GM12873 (cell line): ENCODE results near the gene PIGU.

Experiments
- TF ChIP-seq, protein P1 (sequence below): IDR thresholded peaks from 2 replicates; pipeline ENCODE4 v1.5.1; 2012; ENCODE audit warnings: low read depth, mild to moderate bottlenecking, moderate library complexity, low read length, control low read depth; ENCODE audit not compliant: insufficient read depth; ENCODE audit errors: missing control alignments

The PIGU gene

DNA sequence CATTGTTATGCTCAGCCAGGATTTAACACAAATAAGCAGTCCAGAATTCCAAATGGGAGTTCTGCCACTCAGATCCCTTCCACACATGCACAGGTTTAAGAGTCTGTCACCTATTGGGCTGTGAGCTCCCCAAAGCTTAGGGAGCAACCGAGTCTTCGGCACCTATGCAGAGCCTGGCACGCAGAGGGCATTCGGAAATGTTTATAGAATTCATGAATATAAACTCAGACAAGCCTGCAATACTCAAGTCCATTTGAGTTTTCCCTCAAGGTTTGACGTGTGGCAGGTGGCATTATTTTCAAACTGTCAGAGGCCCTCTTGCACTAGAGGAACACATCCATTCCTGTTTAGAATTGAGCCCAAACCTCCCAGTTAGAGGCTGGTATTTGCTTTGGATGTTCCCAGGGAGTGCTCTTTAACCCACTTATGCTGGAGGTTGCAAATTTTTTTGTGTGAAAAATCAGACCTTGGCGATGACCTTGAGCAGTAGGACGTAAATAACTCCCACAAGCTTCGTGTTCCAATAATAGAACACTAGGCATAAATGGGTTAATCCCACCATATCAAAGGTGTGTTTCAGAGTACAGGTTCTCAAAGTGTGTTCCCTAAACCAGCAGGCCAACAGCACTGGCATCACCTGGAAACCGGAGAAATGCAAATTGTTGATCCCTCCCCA lies 90.3 kb downstream of the PIGU start:
- TF ChIP-seq, protein P1, sequence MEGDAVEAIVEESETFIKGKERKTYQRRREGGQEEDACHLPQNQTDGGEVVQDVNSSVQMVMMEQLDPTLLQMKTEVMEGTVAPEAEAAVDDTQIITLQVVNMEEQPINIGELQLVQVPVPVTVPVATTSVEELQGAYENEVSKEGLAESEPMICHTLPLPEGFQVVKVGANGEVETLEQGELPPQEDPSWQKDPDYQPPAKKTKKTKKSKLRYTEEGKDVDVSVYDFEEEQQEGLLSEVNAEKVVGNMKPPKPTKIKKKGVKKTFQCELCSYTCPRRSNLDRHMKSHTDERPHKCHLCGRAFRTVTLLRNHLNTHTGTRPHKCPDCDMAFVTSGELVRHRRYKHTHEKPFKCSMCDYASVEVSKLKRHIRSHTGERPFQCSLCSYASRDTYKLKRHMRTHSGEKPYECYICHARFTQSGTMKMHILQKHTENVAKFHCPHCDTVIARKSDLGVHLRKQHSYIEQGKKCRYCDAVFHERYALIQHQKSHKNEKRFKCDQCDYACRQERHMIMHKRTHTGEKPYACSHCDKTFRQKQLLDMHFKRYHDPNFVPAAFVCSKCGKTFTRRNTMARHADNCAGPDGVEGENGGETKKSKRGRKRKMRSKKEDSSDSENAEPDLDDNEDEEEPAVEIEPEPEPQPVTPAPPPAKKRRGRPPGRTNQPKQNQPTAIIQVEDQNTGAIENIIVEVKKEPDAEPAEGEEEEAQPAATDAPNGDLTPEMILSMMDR: no peak

DNA sequence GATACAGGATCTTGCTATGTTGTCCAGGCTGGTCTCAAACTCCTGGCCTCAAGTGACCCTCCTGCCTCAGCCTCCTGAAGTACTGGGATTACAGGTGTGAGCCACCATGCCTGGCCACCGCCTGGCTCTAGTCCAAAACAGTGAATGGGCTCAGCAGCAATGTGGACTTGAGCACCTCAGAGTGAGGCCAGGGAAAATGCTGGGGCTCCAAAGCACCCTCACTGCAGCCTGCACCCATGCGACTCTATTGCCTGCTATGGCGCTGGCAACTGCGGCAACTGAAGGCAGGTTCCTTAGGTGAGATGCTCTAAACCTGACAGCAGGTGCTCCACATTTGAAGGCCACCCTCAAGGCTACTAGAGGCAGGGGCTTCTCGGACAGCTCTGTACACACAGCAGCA lies 91.9 kb downstream of the PIGU start:
- TF ChIP-seq, protein P1: no peak

DNA sequence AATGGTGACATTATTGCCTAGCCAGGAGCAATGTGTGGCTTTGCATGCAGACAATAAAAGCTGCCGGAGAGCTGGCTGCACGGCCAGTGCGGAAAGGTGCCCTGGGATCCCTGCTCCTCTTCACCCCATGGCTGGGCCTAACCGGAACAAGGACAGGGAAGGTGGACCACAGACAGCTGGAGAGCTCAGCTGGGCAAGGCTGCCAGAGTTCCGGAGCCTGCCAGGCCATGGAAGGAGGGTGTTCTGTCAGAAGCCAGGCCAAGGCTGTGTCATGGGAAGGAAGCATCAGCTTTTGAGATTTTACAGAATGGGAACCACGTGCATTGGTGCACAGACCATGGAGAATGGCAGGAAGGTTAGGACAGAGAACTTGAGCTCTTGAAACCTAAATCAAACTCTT lies 93.3 kb downstream of the PIGU start:
- TF ChIP-seq, protein P1: no peak

DNA sequence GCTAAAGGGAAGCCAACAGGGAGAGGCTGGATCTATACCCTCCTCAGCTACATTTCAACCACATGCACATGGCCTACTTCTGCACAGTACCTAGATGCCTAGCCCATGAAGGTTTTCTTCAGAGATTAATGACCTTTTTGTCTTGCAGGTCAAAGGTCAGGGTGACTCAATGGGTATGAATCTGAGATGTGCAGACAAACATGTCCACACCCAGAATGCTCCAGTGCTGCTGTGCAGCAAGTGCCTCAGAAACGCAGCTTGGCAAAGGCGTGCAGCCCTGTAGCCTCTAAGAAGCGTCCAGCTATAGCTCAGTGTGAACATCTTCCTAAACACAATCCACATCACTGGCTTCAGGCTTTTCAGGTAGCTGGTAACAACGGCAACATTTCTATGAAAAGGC lies 94.0 kb downstream of the PIGU start:
- TF ChIP-seq, protein P1: no peak

DNA sequence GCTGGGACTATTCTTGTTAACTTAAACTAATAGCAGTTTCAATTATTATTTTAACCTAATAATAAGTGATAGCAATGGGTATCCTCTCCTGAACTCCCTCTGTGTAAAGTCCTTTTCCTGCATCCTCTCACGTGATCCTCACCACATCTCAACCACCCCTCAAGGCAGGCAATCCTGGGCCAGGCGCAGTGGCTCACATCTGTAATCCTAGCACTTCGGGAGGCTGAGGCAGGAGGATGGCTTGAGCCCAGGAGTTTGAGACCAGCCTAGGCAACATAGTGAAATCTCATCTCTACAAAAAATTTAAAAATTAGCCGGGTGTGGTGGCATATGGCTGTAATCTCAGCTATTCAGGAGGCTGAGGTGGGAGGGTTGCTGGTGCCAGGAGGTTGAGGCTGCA lies 94.7 kb downstream of the PIGU start:
- TF ChIP-seq, protein P1: no peak

DNA sequence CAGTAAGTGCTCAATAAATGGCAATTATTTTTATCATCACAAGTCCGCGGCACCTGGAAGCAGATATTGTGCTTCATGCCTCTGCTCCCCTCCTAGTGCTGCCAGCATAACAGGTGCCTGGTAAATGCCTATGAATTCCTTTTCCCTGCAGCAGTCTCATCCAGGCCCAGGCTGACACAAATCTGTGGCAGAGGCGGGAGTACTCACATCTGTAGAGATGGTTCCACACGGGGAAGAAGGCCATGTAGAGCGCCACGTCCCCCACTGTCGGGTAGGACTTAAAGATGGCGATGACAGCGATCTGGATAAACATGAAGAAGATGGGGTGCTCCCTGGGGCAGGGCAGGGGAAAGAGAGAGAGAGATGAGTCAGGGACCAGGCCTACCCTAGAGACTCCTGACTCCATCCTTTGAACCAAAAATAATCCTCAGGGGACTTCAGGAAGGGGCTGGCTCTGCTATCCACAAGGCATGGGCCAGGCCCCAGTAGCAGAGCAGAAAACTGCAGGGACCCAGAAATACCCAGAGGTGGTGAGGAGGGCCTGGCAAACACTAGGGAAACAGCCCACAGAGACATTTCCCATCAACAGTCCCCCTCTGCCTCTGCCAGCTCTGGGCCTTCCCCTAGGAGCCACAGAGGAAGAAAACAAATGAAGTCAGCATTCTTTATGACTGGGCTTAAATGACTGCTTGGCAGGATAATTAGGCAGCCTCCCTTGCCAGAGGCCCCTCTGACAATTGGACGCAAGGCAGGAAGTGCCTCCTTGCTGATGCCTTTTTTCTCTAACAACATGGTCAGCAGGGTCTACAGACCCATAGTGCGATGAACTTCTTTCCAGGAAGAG lies 95.3 kb downstream of the PIGU start:
- TF ChIP-seq, protein P1: no peak
